ENCODE results near the gene OSBP2.

OSBP2 gene

GRCh38 chr22:30841273-30841672 is 146.6 kb downstream of the OSBP2 start:
- DNase-seq (ENCODE audit: low read depth, low spot score): no peak

- peak; percentile 26 for DNase-seq (ENCODE audit: low read depth, low spot score)
Measured at GRCh38 chr22:30843245-30843644, 148.6 kb downstream of the OSBP2 start.

GRCh38 chr22:30847583-30847982 is 152.9 kb downstream of the OSBP2 start:
- no peak for DNase-seq (ENCODE audit: low read depth, low spot score)

GRCh38 chr22:30855266-30855665 is 160.6 kb downstream of the OSBP2 start:
- DNase-seq (ENCODE audit: low read depth, low spot score): no peak

GRCh38 chr22:30855677-30856518 is 161.2 kb downstream of the OSBP2 start:
- DNase-seq (ENCODE audit: low read depth, low spot score): no peak

GRCh38 chr22:30856741-30857502 is 162.2 kb downstream of the OSBP2 start:
- no peak for DNase-seq (ENCODE audit: low read depth, low spot score)

GRCh38 chr22:30857791-30858190 is 163.1 kb downstream of the OSBP2 start:
- no peak for DNase-seq (ENCODE audit: low read depth, low spot score)

- DNase-seq (ENCODE audit: low read depth, low spot score): no peak
Measured at GRCh38 chr22:30858976-30859713, 164.5 kb downstream of the OSBP2 start.

GRCh38 chr22:30859714-30860095 is 165.0 kb downstream of the OSBP2 start:
- DNase-seq (ENCODE audit: low read depth, low spot score): no peak

GRCh38 chr22:30860176-30861105 is 165.8 kb downstream of the OSBP2 start:
- no peak for DNase-seq (ENCODE audit: low read depth, low spot score)

GRCh38 chr22:30861131-30861530 is 166.5 kb downstream of the OSBP2 start:
- DNase-seq (ENCODE audit: low read depth, low spot score): no peak

GRCh38 chr22:30861688-30862552 is 167.2 kb downstream of the OSBP2 start:
- DNase-seq (ENCODE audit: low read depth, low spot score): no peak

- DNase-seq (ENCODE audit: low read depth, low spot score): no peak
Measured at GRCh38 chr22:30863081-30863833, 168.6 kb downstream of the OSBP2 start.

GRCh38 chr22:30864441-30865420 is 170.1 kb downstream of the OSBP2 start:
- DNase-seq (ENCODE audit: low read depth, low spot score): no peak

GRCh38 chr22:30865656-30866055 is 171.0 kb downstream of the OSBP2 start:
- no peak for DNase-seq (ENCODE audit: low read depth, low spot score)

GRCh38 chr22:30866216-30866615 is 171.5 kb downstream of the OSBP2 start:
- no peak for DNase-seq (ENCODE audit: low read depth, low spot score)

- DNase-seq (ENCODE audit: low read depth, low spot score): no peak
Measured at GRCh38 chr22:30866811-30867271, 172.2 kb downstream of the OSBP2 start.
